ENCODE data around the gene STRN.

- TF ChIP-seq POLR2A (IDR thresholded peaks at IDR 0.05) (no peak), CTCF (IDR thresholded peaks at IDR 0.05) (no peak), EP300 (IDR thresholded peaks at IDR 0.05) (no peak), POLR2AphosphoS5 (IDR thresholded peaks at IDR 0.05) (no peak)
Observed at GRCh38 chr2:36878429-36878828, 87.9 kb downstream of the STRN start.

All from upper lobe of left lung (tissue), 4 donors.